PFSK-1 (cell line): ENCODE measurements around the gene FZD2.

Experiments used
- FOXP2 ChIP-seq: optimal IDR thresholded peaks from 2 replicates; pipeline ENCODE3; 2011; ENCODE audit warnings: borderline replicate concordance, control low read depth, inconsistent platforms; ENCODE audit not compliant: insufficient read depth; ENCODE audit errors: extremely low read length, extremely low read depth
- POLR2AphosphoS5 ChIP-seq: IDR thresholded peaks from 2 replicates; pipeline ENCODE4 v1.6.1; 2012; ENCODE audit warnings: low read depth, mild to moderate bottlenecking, control low read depth, low read length, moderate library complexity
- REST ChIP-seq, 2 experiments: IDR thresholded peaks; 2 replicates each; pipeline versions ENCODE4 v1.6.1 to v1.8.0; 2011 to 2012; ENCODE audit warnings: low read depth in 2 of 2, low read length in 2 of 2, control low read depth in 1 of 2, inconsistent platforms in 1 of 2, mild to moderate bottlenecking in 1 of 2, moderate library complexity in 1 of 2; ENCODE audit not compliant: insufficient read depth in 1 of 2
- SIN3A ChIP-seq: IDR thresholded peaks from 2 replicates; pipeline ENCODE4 v1.6.1; 2012; ENCODE audit warnings: mild to moderate bottlenecking, low read length, moderate library complexity, borderline replicate concordance; ENCODE audit not compliant: insufficient read depth
- TAF1 ChIP-seq: IDR thresholded peaks from 2 replicates; pipeline ENCODE4 v1.6.1; 2012; ENCODE audit warnings: low read length, control low read depth, borderline replicate concordance; ENCODE audit not compliant: insufficient read depth

FZD2 gene

GRCh38 chr17:44558334-44558709, 1.0 kb downstream of the FZD2 start:
- TF ChIP-seq REST (IDR thresholded peaks at IDR 0.05; ENCODE audit: insufficient read depth in 1 of 2, low read depth in 2 of 2, low read length in 2 of 2) (no peak), TAF1 (no peak), POLR2AphosphoS5 (no peak), SIN3A (no peak), FOXP2 (no peak)

GRCh38 chr17:44558710-44559633, 1.7 kb downstream of the FZD2 start:
- no peak for TF ChIP-seq REST (IDR thresholded peaks at IDR 0.05; ENCODE audit: insufficient read depth in 1 of 2, low read depth in 2 of 2, low read length in 2 of 2)
- TF ChIP-seq FOXP2: no peak
- no peak for TF ChIP-seq POLR2AphosphoS5
- no peak for TF ChIP-seq TAF1
- TF ChIP-seq SIN3A: no peak

GRCh38 chr17:44559634-44560554, 2.6 kb downstream of the FZD2 start:
- TF ChIP-seq SIN3A: no peak
- TF ChIP-seq POLR2AphosphoS5: no peak
- TF ChIP-seq REST (IDR thresholded peaks at IDR 0.05; ENCODE audit: insufficient read depth in 1 of 2, low read depth in 2 of 2, low read length in 2 of 2): no peak

GRCh38 chr17:44561237-44561623, 3.9 kb downstream of the FZD2 start:
- TF ChIP-seq POLR2AphosphoS5 (no peak), FOXP2 (no peak), SIN3A (no peak), TAF1 (no peak), REST (IDR thresholded peaks at IDR 0.05; ENCODE audit: insufficient read depth in 1 of 2, low read depth in 2 of 2, low read length in 2 of 2) (no peak)
